Tibial nerve (tissue), 3 donors: Measurements from ENCODE around the gene SPATA6L.

Source experiments
- POLR2A ChIP-seq, 2 donors: fragments of 450-650 bp; IDR thresholded peaks; one replicate each; pipeline ENCODE4 v1.6.1; 2017; ENCODE audit warnings: antibody characterized with exemption in 2 of 2, mild to moderate bottlenecking in 2 of 2, moderate library complexity in 2 of 2
- TF ChIP-seq, protein P1 (sequence below), 5 experiments: fragments of 200-600 bp in 3 of 5; fragments of 450-650 bp in 2 of 5; sonication (generic) in 3 of 5; IDR thresholded peaks; one replicate each; pipeline ENCODE4 v1.5.1; 2016 to 2019; ENCODE audit warnings: antibody characterized with exemption in 5 of 5, mild to moderate bottlenecking in 3 of 5, moderate library complexity in 2 of 5

DNA sequence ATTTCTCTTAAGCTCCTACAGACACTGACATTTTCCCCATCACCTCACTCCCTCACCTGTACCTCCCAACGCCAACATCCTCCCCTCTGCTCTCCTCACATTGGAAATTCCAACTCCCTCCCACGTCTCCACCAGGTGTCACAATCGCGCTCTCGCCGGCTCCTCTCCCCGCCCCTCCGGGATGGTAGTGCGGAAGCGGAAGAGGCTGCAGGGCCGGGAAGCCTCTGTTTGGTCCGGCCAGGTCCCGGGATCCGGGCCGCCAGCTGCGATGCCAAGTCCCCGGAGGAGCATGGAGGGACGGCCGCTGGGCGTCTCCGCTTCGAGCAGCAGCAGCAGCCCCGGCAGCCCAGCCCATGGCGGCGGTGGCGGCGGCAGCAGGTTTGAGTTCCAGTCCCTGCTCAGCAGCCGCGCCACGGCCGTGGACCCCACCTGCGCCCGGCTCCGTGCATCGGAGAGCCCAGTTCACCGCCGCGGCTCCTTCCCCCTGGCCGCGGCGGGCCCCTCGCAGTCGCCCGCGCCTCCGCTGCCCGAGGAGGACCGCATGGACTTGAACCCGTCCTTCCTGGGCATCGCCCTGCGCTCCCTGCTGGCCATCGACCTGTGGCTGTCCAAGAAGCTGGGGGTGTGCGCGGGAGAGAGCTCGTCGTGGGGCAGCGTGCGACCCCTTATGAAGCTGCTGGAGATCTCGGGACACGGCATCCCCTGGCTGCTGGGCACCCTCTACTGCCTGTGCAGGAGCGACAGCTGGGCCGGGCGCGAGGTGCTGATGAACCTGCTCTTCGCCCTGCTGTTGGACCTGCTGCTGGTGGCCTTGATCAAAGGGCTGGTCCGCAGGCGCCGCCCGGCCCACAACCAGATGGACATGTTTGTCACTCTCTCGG, 3.9 kb downstream of the SPATA6L start, which contains the start of gene PLPP6:
- TF ChIP-seq, protein P1, sequence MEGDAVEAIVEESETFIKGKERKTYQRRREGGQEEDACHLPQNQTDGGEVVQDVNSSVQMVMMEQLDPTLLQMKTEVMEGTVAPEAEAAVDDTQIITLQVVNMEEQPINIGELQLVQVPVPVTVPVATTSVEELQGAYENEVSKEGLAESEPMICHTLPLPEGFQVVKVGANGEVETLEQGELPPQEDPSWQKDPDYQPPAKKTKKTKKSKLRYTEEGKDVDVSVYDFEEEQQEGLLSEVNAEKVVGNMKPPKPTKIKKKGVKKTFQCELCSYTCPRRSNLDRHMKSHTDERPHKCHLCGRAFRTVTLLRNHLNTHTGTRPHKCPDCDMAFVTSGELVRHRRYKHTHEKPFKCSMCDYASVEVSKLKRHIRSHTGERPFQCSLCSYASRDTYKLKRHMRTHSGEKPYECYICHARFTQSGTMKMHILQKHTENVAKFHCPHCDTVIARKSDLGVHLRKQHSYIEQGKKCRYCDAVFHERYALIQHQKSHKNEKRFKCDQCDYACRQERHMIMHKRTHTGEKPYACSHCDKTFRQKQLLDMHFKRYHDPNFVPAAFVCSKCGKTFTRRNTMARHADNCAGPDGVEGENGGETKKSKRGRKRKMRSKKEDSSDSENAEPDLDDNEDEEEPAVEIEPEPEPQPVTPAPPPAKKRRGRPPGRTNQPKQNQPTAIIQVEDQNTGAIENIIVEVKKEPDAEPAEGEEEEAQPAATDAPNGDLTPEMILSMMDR (IDR thresholded peaks at IDR 0.05) = peak; percentile 31 to 75 (median 60)
- TF ChIP-seq POLR2A (IDR thresholded peaks at IDR 0.05) = peak; percentile 43
